ENCODE measurements around the gene ASAP2.

The ASAP2 gene

GRCh38 chr2:9379391-9379755, 172.8 kb downstream of the ASAP2 start:
- H3K36me3 ChIP-seq (ENCODE audit: control insufficient read depth in 1 of 2, insufficient read depth in 2 of 2, low read length in 2 of 2): peaks cover 27 to 61% of the 10 kb centered on the region in 2 donors
- peaks cover 0 to 10% of the 10 kb centered on the region in 2 donors for H3K4me1 ChIP-seq (ENCODE audit: control insufficient read depth in 1 of 2, insufficient read depth in 2 of 2, low read length in 2 of 2)
- no peak overlapping the region for H3K4me3 ChIP-seq (ENCODE audit: low read depth in 1 of 2, low read length in 2 of 2)
- no peaks in the 10 kb centered on the region for H3K27me3 ChIP-seq (ENCODE audit: control insufficient read depth in 1 of 2, insufficient read depth in 2 of 2, low read length in 2 of 2)
- no peak overlapping the region for H3K9ac ChIP-seq (ENCODE audit: low read depth in 1 of 2, low read length in 2 of 2)
- no peaks in the 10 kb centered on the region for H3K9me3 ChIP-seq (ENCODE audit: control insufficient read depth in 1 of 2, low read length in 2 of 2)
- H3K27ac ChIP-seq (ENCODE audit: low read depth, low read length): no peak overlapping the region

GRCh38 chr2:9380702-9381628, 174.4 kb downstream of the ASAP2 start:
- Histone ChIP-seq H3K27ac (ENCODE audit: low read depth, low read length) (peak overlapping the region; percentile 62), H3K9me3 (ENCODE audit: control insufficient read depth in 1 of 2, low read length in 2 of 2) (no peaks in the 10 kb centered on the region), H3K36me3 (ENCODE audit: control insufficient read depth in 1 of 2, insufficient read depth in 2 of 2, low read length in 2 of 2) (peaks cover 24 to 58% of the 10 kb centered on the region in 2 donors), H3K4me1 (ENCODE audit: control insufficient read depth in 1 of 2, insufficient read depth in 2 of 2, low read length in 2 of 2) (peaks cover 0 to 10% of the 10 kb centered on the region in 2 donors), H3K4me3 (ENCODE audit: low read depth in 1 of 2, low read length in 2 of 2) (no peak overlapping the region), H3K27me3 (ENCODE audit: control insufficient read depth in 1 of 2, insufficient read depth in 2 of 2, low read length in 2 of 2) (no peaks in the 10 kb centered on the region), H3K9ac (ENCODE audit: low read depth in 1 of 2, low read length in 2 of 2) (no peak overlapping the region)

GRCh38 chr2:9382604-9383235, 176.1 kb downstream of the ASAP2 start:
- Histone ChIP-seq H3K27ac (ENCODE audit: low read depth, low read length) (no peak overlapping the region), H3K9me3 (ENCODE audit: control insufficient read depth in 1 of 2, low read length in 2 of 2) (no peaks in the 10 kb centered on the region), H3K4me3 (ENCODE audit: low read depth in 1 of 2, low read length in 2 of 2) (no peak overlapping the region), H3K36me3 (ENCODE audit: control insufficient read depth in 1 of 2, insufficient read depth in 2 of 2, low read length in 2 of 2) (peaks cover 9 to 59% of the 10 kb centered on the region in 2 donors), H3K4me1 (ENCODE audit: control insufficient read depth in 1 of 2, insufficient read depth in 2 of 2, low read length in 2 of 2) (peaks cover 0 to 10% of the 10 kb centered on the region in 2 donors), H3K9ac (ENCODE audit: low read depth in 1 of 2, low read length in 2 of 2) (no peak overlapping the region), H3K27me3 (ENCODE audit: control insufficient read depth in 1 of 2, insufficient read depth in 2 of 2, low read length in 2 of 2) (no peaks in the 10 kb centered on the region)

- Histone ChIP-seq H3K27ac (ENCODE audit: low read depth, low read length) (no peak overlapping the region), H3K9ac (ENCODE audit: low read depth in 1 of 2, low read length in 2 of 2) (no peak overlapping the region), H3K4me3 (ENCODE audit: low read depth in 1 of 2, low read length in 2 of 2) (no peak overlapping the region), H3K27me3 (ENCODE audit: control insufficient read depth in 1 of 2, insufficient read depth in 2 of 2, low read length in 2 of 2) (no peaks in the 10 kb centered on the region), H3K4me1 (ENCODE audit: control insufficient read depth in 1 of 2, insufficient read depth in 2 of 2, low read length in 2 of 2) (peaks cover 0 to 5% of the 10 kb centered on the region in 2 donors), H3K36me3 (ENCODE audit: control insufficient read depth in 1 of 2, insufficient read depth in 2 of 2, low read length in 2 of 2) (peaks cover 16 to 65% of the 10 kb centered on the region in 2 donors), H3K9me3 (ENCODE audit: control insufficient read depth in 1 of 2, low read length in 2 of 2) (no peaks in the 10 kb centered on the region)
Measured at GRCh38 chr2:9384521-9384920, 177.9 kb downstream of the ASAP2 start.

- H3K4me3 ChIP-seq (ENCODE audit: low read depth in 1 of 2, low read length in 2 of 2): no peak overlapping the region
- H3K4me1 ChIP-seq (ENCODE audit: control insufficient read depth in 1 of 2, insufficient read depth in 2 of 2, low read length in 2 of 2): peaks cover 0 to 3% of the 10 kb centered on the region in 2 donors
- H3K27me3 ChIP-seq (ENCODE audit: control insufficient read depth in 1 of 2, insufficient read depth in 2 of 2, low read length in 2 of 2): no peaks in the 10 kb centered on the region
- no peak overlapping the region for H3K27ac ChIP-seq (ENCODE audit: low read depth, low read length)
- peaks cover 14 to 73% of the 10 kb centered on the region in 2 donors for H3K36me3 ChIP-seq (ENCODE audit: control insufficient read depth in 1 of 2, insufficient read depth in 2 of 2, low read length in 2 of 2)
- no peak overlapping the region for H3K9ac ChIP-seq (ENCODE audit: low read depth in 1 of 2, low read length in 2 of 2)
- H3K9me3 ChIP-seq (ENCODE audit: control insufficient read depth in 1 of 2, low read length in 2 of 2): no peaks in the 10 kb centered on the region
Measured at GRCh38 chr2:9385841-9386240, 179.2 kb downstream of the ASAP2 start.

GRCh38 chr2:9388199-9388681, 181.6 kb downstream of the ASAP2 start:
- Histone ChIP-seq H3K4me1 (ENCODE audit: control insufficient read depth in 1 of 2, insufficient read depth in 2 of 2, low read length in 2 of 2) (no peaks in the 10 kb centered on the region), H3K9me3 (ENCODE audit: control insufficient read depth in 1 of 2, low read length in 2 of 2) (no peaks in the 10 kb centered on the region), H3K27ac (ENCODE audit: low read depth, low read length) (no peak overlapping the region), H3K4me3 (ENCODE audit: low read depth in 1 of 2, low read length in 2 of 2) (no peak overlapping the region), H3K36me3 (ENCODE audit: control insufficient read depth in 1 of 2, insufficient read depth in 2 of 2, low read length in 2 of 2) (peaks cover 12 to 75% of the 10 kb centered on the region in 2 donors), H3K27me3 (ENCODE audit: control insufficient read depth in 1 of 2, insufficient read depth in 2 of 2, low read length in 2 of 2) (no peaks in the 10 kb centered on the region), H3K9ac (ENCODE audit: low read depth in 1 of 2, low read length in 2 of 2) (no peak overlapping the region)

- Histone ChIP-seq H3K4me1 (ENCODE audit: control insufficient read depth in 1 of 2, insufficient read depth in 2 of 2, low read length in 2 of 2) (no peaks in the 10 kb centered on the region), H3K36me3 (ENCODE audit: control insufficient read depth in 1 of 2, insufficient read depth in 2 of 2, low read length in 2 of 2) (peaks cover 12 to 73% of the 10 kb centered on the region in 2 donors), H3K4me3 (ENCODE audit: low read depth in 1 of 2, low read length in 2 of 2) (no peak overlapping the region), H3K9me3 (ENCODE audit: control insufficient read depth in 1 of 2, low read length in 2 of 2) (no peaks in the 10 kb centered on the region), H3K9ac (ENCODE audit: low read depth in 1 of 2, low read length in 2 of 2) (no peak overlapping the region), H3K27ac (ENCODE audit: low read depth, low read length) (no peak overlapping the region), H3K27me3 (ENCODE audit: control insufficient read depth in 1 of 2, insufficient read depth in 2 of 2, low read length in 2 of 2) (no peaks in the 10 kb centered on the region)
Measured at GRCh38 chr2:9388950-9389911, 182.6 kb downstream of the ASAP2 start.

GRCh38 chr2:9390151-9390850, 183.7 kb downstream of the ASAP2 start:
- Histone ChIP-seq H3K4me1 (ENCODE audit: control insufficient read depth in 1 of 2, insufficient read depth in 2 of 2, low read length in 2 of 2) (no peaks in the 10 kb centered on the region), H3K36me3 (ENCODE audit: control insufficient read depth in 1 of 2, insufficient read depth in 2 of 2, low read length in 2 of 2) (peaks cover 10 to 73% of the 10 kb centered on the region in 2 donors), H3K27me3 (ENCODE audit: control insufficient read depth in 1 of 2, insufficient read depth in 2 of 2, low read length in 2 of 2) (no peaks in the 10 kb centered on the region), H3K27ac (ENCODE audit: low read depth, low read length) (no peak overlapping the region), H3K4me3 (ENCODE audit: low read depth in 1 of 2, low read length in 2 of 2) (no peak overlapping the region), H3K9me3 (ENCODE audit: control insufficient read depth in 1 of 2, low read length in 2 of 2) (no peaks in the 10 kb centered on the region), H3K9ac (ENCODE audit: low read depth in 1 of 2, low read length in 2 of 2) (no peak overlapping the region)

GRCh38 chr2:9390991-9391390, 184.4 kb downstream of the ASAP2 start:
- Histone ChIP-seq H3K9ac (ENCODE audit: low read depth in 1 of 2, low read length in 2 of 2) (no peak overlapping the region), H3K27ac (ENCODE audit: low read depth, low read length) (no peak overlapping the region), H3K9me3 (ENCODE audit: control insufficient read depth in 1 of 2, low read length in 2 of 2) (no peaks in the 10 kb centered on the region), H3K4me1 (ENCODE audit: control insufficient read depth in 1 of 2, insufficient read depth in 2 of 2, low read length in 2 of 2) (no peaks in the 10 kb centered on the region), H3K27me3 (ENCODE audit: control insufficient read depth in 1 of 2, insufficient read depth in 2 of 2, low read length in 2 of 2) (no peaks in the 10 kb centered on the region), H3K4me3 (ENCODE audit: low read depth in 1 of 2, low read length in 2 of 2) (no peak overlapping the region), H3K36me3 (ENCODE audit: control insufficient read depth in 1 of 2, insufficient read depth in 2 of 2, low read length in 2 of 2) (peaks cover 10 to 68% of the 10 kb centered on the region in 2 donors)
